A172 (cell line): Measurements from ENCODE around the gene SPACA5. TPM values are rescaled to one million over a fixed set of nuclear protein-coding genes. Genes with fewer than 3 reads are reported as not detected.
"Not testable (repeated sequence)": the region's sequence is repeated elsewhere in the genome, so short reads cannot be mapped to it uniquely, and the experiment has no call there.

ENCODE experiments used
- DNase-seq: peaks from one replicate; pipeline ENCODE4 v3.0.0-alpha.2; 2015; ENCODE audit warnings: low spot score
- total RNA-seq: library from RNA; depleted of rRNA; stranded (reverse); fragments of >200 nt; shearing (Covaris generic); gene quantifications from 2 replicates; pipeline ENCODE4 v1.2.3, GENCODE V29; 2014; rRNA removed

Gene SPACA5
- total RNA-seq, 1 experiment from 2014 or later, result not detected

- peak; percentile 64 for DNase-seq
These were observed 14.5 kb downstream of the SPACA5 start for GRCh38 chrX:48021026-48021900.

GRCh38 chrX:48022100-48022499 lies 15.3 kb downstream of the SPACA5 start:
- DNase-seq, result no peak

- DNase-seq, result no peak
These were observed 15.9 kb downstream of the SPACA5 start for GRCh38 chrX:48022738-48023137.

GRCh38 chrX:48025561-48025960 lies 18.8 kb downstream of the SPACA5 start:
- DNase-seq, result peak; percentile 48

- DNase-seq, result not testable (repeated sequence)
These were observed 20.8 kb downstream of the SPACA5 start for GRCh38 chrX:48027545-48027944.

- DNase-seq, result no peak
These were observed 21.3 kb downstream of the SPACA5 start for GRCh38 chrX:48028091-48028490.

- DNase-seq, result no peak
These were observed 23.4 kb downstream of the SPACA5 start for GRCh38 chrX:48030237-48030636.

GRCh38 chrX:48030641-48031173 lies 23.9 kb downstream of the SPACA5 start:
- not testable (repeated sequence) for DNase-seq

GRCh38 chrX:48035891-48036290 lies 29.1 kb downstream of the SPACA5 start:
- no peak for DNase-seq

- DNase-seq, result no peak
These were observed 36.3 kb downstream of the SPACA5 start for GRCh38 chrX:48043056-48043455.

GRCh38 chrX:48045410-48046311 lies 38.9 kb downstream of the SPACA5 start:
- peak; percentile 74 for DNase-seq

- DNase-seq, result no peak
These were observed 40.1 kb downstream of the SPACA5 start for GRCh38 chrX:48046846-48047245.

- DNase-seq, result no peak
These were observed 52.0 kb downstream of the SPACA5 start for GRCh38 chrX:48058621-48059295.

GRCh38 chrX:48059296-48059639 lies 52.5 kb downstream of the SPACA5 start:
- DNase-seq, result no peak

Other genes with a start within 250 kb of the SPACA5 start
- gene ZNF81, start 170.1 kb upstream of the SPACA5 start, total RNA-seq, result 4.0 and 8.9 TPM in 2 replicates
- gene ZNF182, start 3.0 kb upstream of the SPACA5 start, total RNA-seq, result 3.6 and 4.2 TPM in 2 replicates
- gene ZNF630, start 64.7 kb downstream of the SPACA5 start, total RNA-seq, result 2.7 and 3.5 TPM in 2 replicates
- gene SPACA5B, start 123.6 kb downstream of the SPACA5 start, total RNA-seq, result not detected in 2 replicates
- gene SSX5, start 189.8 kb downstream of the SPACA5 start, total RNA-seq, result not detected in 2 replicates
- gene SSX1, start 248.4 kb downstream of the SPACA5 start, total RNA-seq, result not detected in 2 replicates